ENCODE measurements around the gene CCDC191.

The CCDC191 gene

GRCh38 chr3:114060906-114061655, 4.8 kb upstream of the CCDC191 start:
- no peak overlapping the region for H3K4me3 ChIP-seq (ENCODE audit: insufficient read depth, low read depth, low read length, poor library complexity, severe bottlenecking)
- no peak overlapping the region for H3K27ac ChIP-seq (ENCODE audit: insufficient read depth, low read length, poor library complexity, severe bottlenecking)
- H3K27me3 ChIP-seq (replicated peaks; ENCODE audit: control insufficient read depth, insufficient read depth, low read length, poor library complexity, severe bottlenecking), result no peaks in the 10 kb centered on the region
- DNase-seq, result no peak
- H3K9me3 ChIP-seq (ENCODE audit: control insufficient read depth, low read length), result no peaks in the 10 kb centered on the region
- H3K4me1 ChIP-seq (ENCODE audit: control insufficient read depth, insufficient read depth, low read length, poor library complexity, severe bottlenecking), result peaks cover 4% of the 10 kb centered on the region
- H3K36me3 ChIP-seq (ENCODE audit: control insufficient read depth, insufficient read depth, low read length), result no peaks in the 10 kb centered on the region

- Histone ChIP-seq H3K36me3 (ENCODE audit: control insufficient read depth, insufficient read depth, low read length) (no peaks in the 10 kb centered on the region), H3K27ac (ENCODE audit: insufficient read depth, low read length, poor library complexity, severe bottlenecking) (no peak overlapping the region), H3K4me1 (ENCODE audit: control insufficient read depth, insufficient read depth, low read length, poor library complexity, severe bottlenecking) (peaks cover 7% of the 10 kb centered on the region), H3K4me3 (ENCODE audit: insufficient read depth, low read depth, low read length, poor library complexity, severe bottlenecking) (no peak overlapping the region), H3K9me3 (ENCODE audit: control insufficient read depth, low read length) (no peaks in the 10 kb centered on the region), H3K27me3 (replicated peaks; ENCODE audit: control insufficient read depth, insufficient read depth, low read length, poor library complexity, severe bottlenecking) (no peaks in the 10 kb centered on the region)
- no peak for DNase-seq
These were observed 2.3 kb upstream of the CCDC191 start for GRCh38 chr3:114058646-114059045.

- Histone ChIP-seq H3K9me3 (ENCODE audit: control insufficient read depth, low read length) (no peaks in the 10 kb centered on the region), H3K27me3 (replicated peaks; ENCODE audit: control insufficient read depth, insufficient read depth, low read length, poor library complexity, severe bottlenecking) (no peaks in the 10 kb centered on the region), H3K4me3 (ENCODE audit: insufficient read depth, low read depth, low read length, poor library complexity, severe bottlenecking) (peak overlapping the region; percentile 92), H3K27ac (ENCODE audit: insufficient read depth, low read length, poor library complexity, severe bottlenecking) (peak overlapping the region; percentile 95), H3K36me3 (ENCODE audit: control insufficient read depth, insufficient read depth, low read length) (no peaks in the 10 kb centered on the region), H3K4me1 (ENCODE audit: control insufficient read depth, insufficient read depth, low read length, poor library complexity, severe bottlenecking) (peaks cover 7% of the 10 kb centered on the region)
- no peak for DNase-seq
These were observed 653 bp upstream of the CCDC191 start for GRCh38 chr3:114057011-114057347.

GRCh38 chr3:114052216-114052615, 4.1 kb downstream of the CCDC191 start:
- Histone ChIP-seq H3K4me1 (ENCODE audit: control insufficient read depth, insufficient read depth, low read length, poor library complexity, severe bottlenecking) (peaks cover 5% of the 10 kb centered on the region), H3K27me3 (replicated peaks; ENCODE audit: control insufficient read depth, insufficient read depth, low read length, poor library complexity, severe bottlenecking) (no peaks in the 10 kb centered on the region), H3K9me3 (ENCODE audit: control insufficient read depth, low read length) (no peaks in the 10 kb centered on the region), H3K27ac (ENCODE audit: insufficient read depth, low read length, poor library complexity, severe bottlenecking) (no peak overlapping the region), H3K4me3 (ENCODE audit: insufficient read depth, low read depth, low read length, poor library complexity, severe bottlenecking) (no peak overlapping the region), H3K36me3 (ENCODE audit: control insufficient read depth, insufficient read depth, low read length) (no peaks in the 10 kb centered on the region)
- no peak for DNase-seq

GRCh38 chr3:114043205-114043604, 13.1 kb downstream of the CCDC191 start:
- H3K4me3 ChIP-seq (ENCODE audit: insufficient read depth, low read depth, low read length, poor library complexity, severe bottlenecking), result no peak overlapping the region
- DNase-seq, result no peak

GRCh38 chr3:114035896-114036295, 20.4 kb downstream of the CCDC191 start:
- no peak for DNase-seq
- Histone ChIP-seq H3K4me3 (ENCODE audit: insufficient read depth, low read depth, low read length, poor library complexity, severe bottlenecking) (no peak overlapping the region), H3K9me3 (ENCODE audit: control insufficient read depth, low read length) (no peaks in the 10 kb centered on the region), H3K27ac (ENCODE audit: insufficient read depth, low read length, poor library complexity, severe bottlenecking) (no peak overlapping the region), H3K4me1 (ENCODE audit: control insufficient read depth, insufficient read depth, low read length, poor library complexity, severe bottlenecking) (no peaks in the 10 kb centered on the region), H3K27me3 (replicated peaks; ENCODE audit: control insufficient read depth, insufficient read depth, low read length, poor library complexity, severe bottlenecking) (no peaks in the 10 kb centered on the region), H3K36me3 (ENCODE audit: control insufficient read depth, insufficient read depth, low read length) (peaks cover 6% of the 10 kb centered on the region)

More at GRCh38 chr3:114043205-114043604, 13.1 kb downstream of the CCDC191 start:
- Histone ChIP-seq H3K9me3 (ENCODE audit: control insufficient read depth, low read length) (no peaks in the 10 kb centered on the region), H3K36me3 (ENCODE audit: control insufficient read depth, insufficient read depth, low read length) (no peaks in the 10 kb centered on the region), H3K27ac (ENCODE audit: insufficient read depth, low read length, poor library complexity, severe bottlenecking) (no peak overlapping the region), H3K4me1 (ENCODE audit: control insufficient read depth, insufficient read depth, low read length, poor library complexity, severe bottlenecking) (no peaks in the 10 kb centered on the region), H3K27me3 (replicated peaks; ENCODE audit: control insufficient read depth, insufficient read depth, low read length, poor library complexity, severe bottlenecking) (no peaks in the 10 kb centered on the region)

GRCh38 chr3:114034787-114035545, 21.4 kb downstream of the CCDC191 start:
- H3K4me1 ChIP-seq (ENCODE audit: control insufficient read depth, insufficient read depth, low read length, poor library complexity, severe bottlenecking), result no peaks in the 10 kb centered on the region
- no peaks in the 10 kb centered on the region for H3K27me3 ChIP-seq (replicated peaks; ENCODE audit: control insufficient read depth, insufficient read depth, low read length, poor library complexity, severe bottlenecking)
- H3K9me3 ChIP-seq (ENCODE audit: control insufficient read depth, low read length), result no peaks in the 10 kb centered on the region
- no peak overlapping the region for H3K27ac ChIP-seq (ENCODE audit: insufficient read depth, low read length, poor library complexity, severe bottlenecking)
- DNase-seq, result no peak
- H3K4me3 ChIP-seq (ENCODE audit: insufficient read depth, low read depth, low read length, poor library complexity, severe bottlenecking), result no peak overlapping the region
- H3K36me3 ChIP-seq (ENCODE audit: control insufficient read depth, insufficient read depth, low read length), result peaks cover 6% of the 10 kb centered on the region

- H3K4me1 ChIP-seq (ENCODE audit: control insufficient read depth, insufficient read depth, low read length, poor library complexity, severe bottlenecking), result no peaks in the 10 kb centered on the region
- no peaks in the 10 kb centered on the region for H3K27me3 ChIP-seq (replicated peaks; ENCODE audit: control insufficient read depth, insufficient read depth, low read length, poor library complexity, severe bottlenecking)
- no peaks in the 10 kb centered on the region for H3K9me3 ChIP-seq (ENCODE audit: control insufficient read depth, low read length)
- H3K4me3 ChIP-seq (ENCODE audit: insufficient read depth, low read depth, low read length, poor library complexity, severe bottlenecking), result no peak overlapping the region
- H3K27ac ChIP-seq (ENCODE audit: insufficient read depth, low read length, poor library complexity, severe bottlenecking), result no peak overlapping the region
- peaks cover 6% of the 10 kb centered on the region for H3K36me3 ChIP-seq (ENCODE audit: control insufficient read depth, insufficient read depth, low read length)
- no peak for DNase-seq
These were observed 22.1 kb downstream of the CCDC191 start for GRCh38 chr3:114034211-114034610.

GRCh38 chr3:114033721-114034120, 22.6 kb downstream of the CCDC191 start:
- Histone ChIP-seq H3K9me3 (ENCODE audit: control insufficient read depth, low read length) (no peaks in the 10 kb centered on the region), H3K36me3 (ENCODE audit: control insufficient read depth, insufficient read depth, low read length) (peaks cover 6% of the 10 kb centered on the region), H3K4me1 (ENCODE audit: control insufficient read depth, insufficient read depth, low read length, poor library complexity, severe bottlenecking) (no peaks in the 10 kb centered on the region), H3K27ac (ENCODE audit: insufficient read depth, low read length, poor library complexity, severe bottlenecking) (no peak overlapping the region), H3K27me3 (replicated peaks; ENCODE audit: control insufficient read depth, insufficient read depth, low read length, poor library complexity, severe bottlenecking) (no peaks in the 10 kb centered on the region), H3K4me3 (ENCODE audit: insufficient read depth, low read depth, low read length, poor library complexity, severe bottlenecking) (no peak overlapping the region)
- DNase-seq, result no peak

GRCh38 chr3:114026331-114026730, 30.0 kb downstream of the CCDC191 start:
- no peak for DNase-seq
- Histone ChIP-seq H3K9me3 (ENCODE audit: control insufficient read depth, low read length) (no peaks in the 10 kb centered on the region), H3K36me3 (ENCODE audit: control insufficient read depth, insufficient read depth, low read length) (no peaks in the 10 kb centered on the region), H3K4me1 (ENCODE audit: control insufficient read depth, insufficient read depth, low read length, poor library complexity, severe bottlenecking) (no peaks in the 10 kb centered on the region), H3K4me3 (ENCODE audit: insufficient read depth, low read depth, low read length, poor library complexity, severe bottlenecking) (no peak overlapping the region), H3K27ac (ENCODE audit: insufficient read depth, low read length, poor library complexity, severe bottlenecking) (no peak overlapping the region), H3K27me3 (replicated peaks; ENCODE audit: control insufficient read depth, insufficient read depth, low read length, poor library complexity, severe bottlenecking) (no peaks in the 10 kb centered on the region)

All from effector memory CD4-positive, alpha-beta T cell (primary cell).